SK-N-MC (cell line): ENCODE results near the gene ZCCHC7.

Experiments
- EZH2 ChIP-seq: fragments of 200-600 bp; sonication (generic); IDR thresholded peaks from one replicate; pipeline ENCODE4 v1.6.1; 2017; ENCODE audit warnings: antibody characterized with exemption
- FOXP2 ChIP-seq: optimal IDR thresholded peaks from 2 replicates; pipeline ENCODE3; 2011; ENCODE audit warnings: mild to moderate bottlenecking, moderate library complexity; ENCODE audit not compliant: insufficient read depth; ENCODE audit errors: extremely low read length, control extremely low read depth
- POLR2AphosphoS5 ChIP-seq: IDR thresholded peaks from 2 replicates; pipeline ENCODE4 v1.6.1; 2012; ENCODE audit warnings: mild to moderate bottlenecking, low read depth, low read length, borderline replicate concordance

DNA sequence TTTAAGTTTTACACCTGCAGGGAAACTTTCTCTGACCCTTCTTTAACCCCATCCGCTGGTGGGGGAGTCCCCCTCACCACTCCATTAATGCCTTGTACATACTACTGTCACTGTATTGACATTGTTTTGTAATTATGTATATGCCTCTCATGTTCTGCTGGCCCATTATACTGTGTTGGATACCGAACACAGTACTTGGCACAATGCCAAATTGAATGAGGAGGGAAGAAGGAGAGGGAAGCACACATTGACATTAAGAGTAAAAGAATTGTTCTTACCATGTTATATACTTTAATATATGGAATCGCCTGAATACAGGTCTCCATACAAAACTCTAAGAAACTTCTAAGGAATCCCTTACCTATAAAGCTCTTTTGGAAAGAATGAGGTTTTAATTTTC is 228.5 kb downstream of the ZCCHC7 start:
- no peak for TF ChIP-seq EZH2
- TF ChIP-seq POLR2AphosphoS5: no peak
- no peak for TF ChIP-seq FOXP2
